SK-N-SH (cell line): ENCODE measurements around the gene HSF2. TPM values are rescaled to one million over a fixed set of nuclear protein-coding genes. Genes with fewer than 3 reads are reported as not detected.

Experiments used
- CTCF ChIA-PET: fragments of 300-600, 350-600 bp; formaldehyde crosslinking; extraction: SDS; loops from one replicate; lab custom pipeline; 2021; lab: Yijun Ruan, JAX
- POLR2A ChIA-PET: fragments of 350-600 bp; sonication (Branson Sonifier 250); formaldehyde crosslinking; extraction: SDS; loops from one replicate; lab custom pipeline; 2020; ENCODE audit warnings: antibody characterized with exemption, inconsistent platforms; lab: Yijun Ruan, JAX
- DNase-seq: peaks from one replicate; pipeline ENCODE4 v3.0.0; 2012
- H2AFZ ChIP-seq: fragments of 200-600 bp; sonication (generic); 2 replicates; pipeline ENCODE4 v1.8.1; 2016; ENCODE audit warnings: antibody characterized with exemption, mild to moderate bottlenecking, low read depth
- H3F3A ChIP-seq: fragments of 200-600 bp; sonication (generic); replicated peaks from 2 replicates; pipeline ENCODE3; 2016; ENCODE audit warnings: antibody characterized with exemption, mild to moderate bottlenecking; ENCODE audit not compliant: insufficient read depth
- H3K27ac ChIP-seq, 2 experiments: fragments of 200-500 bp in 1 of 2; fragments of 200-600 bp in 1 of 2; sonication (Bioruptor generic) in 1 of 2; sonication (generic), shearing (Covaris generic) in 1 of 2; 2 replicates each; pipeline versions ENCODE4 v1.5.1 to v1.6.1; 2014 to 2016; ENCODE audit warnings: low read depth in 2 of 2, inconsistent platforms in 1 of 2, low read length in 1 of 2, mild to moderate bottlenecking in 1 of 2, mixed read lengths in 1 of 2
- H3K27me3 ChIP-seq: fragments of 200-600 bp; sonication (generic), shearing (Covaris generic); 2 replicates; pipeline ENCODE4 v1.6.1; 2016; ENCODE audit warnings: mixed run types; ENCODE audit not compliant: insufficient read depth
- H3K36me3 ChIP-seq, 2 experiments: fragments of 200-500 bp in 1 of 2; fragments of 200-600 bp in 1 of 2; sonication (Bioruptor generic) in 1 of 2; sonication (generic) in 1 of 2; replicated peaks in 1 of 2; 2 replicates each; pipeline versions ENCODE3 to v1.5.1; 2014 to 2016; ENCODE audit warnings: low read length in 1 of 2, mild to moderate bottlenecking in 1 of 2; ENCODE audit not compliant: insufficient read depth in 2 of 2, control insufficient read depth in 1 of 2
- H3K4me1 ChIP-seq, 2 experiments: fragments of 200-500 bp in 1 of 2; fragments of 200-600 bp in 1 of 2; sonication (Bioruptor generic) in 1 of 2; sonication (generic), shearing (Covaris generic) in 1 of 2; 2 replicates each; pipeline versions ENCODE4 v1.5.1 to v1.6.1; 2014 to 2016; ENCODE audit warnings: low read depth in 1 of 2, low read length in 1 of 2, mixed run types in 1 of 2; ENCODE audit not compliant: insufficient read depth in 2 of 2, control insufficient read depth in 1 of 2
- H3K4me2 ChIP-seq: fragments of 200-600 bp; sonication (generic), shearing (Covaris generic); 2 replicates; pipeline ENCODE4 v1.6.1; 2017; ENCODE audit warnings: mixed run types
- H3K4me3 ChIP-seq, 2 experiments: fragments of 200-500 bp in 1 of 2; fragments of 200-600 bp in 1 of 2; sonication (Bioruptor generic) in 1 of 2; sonication (generic), shearing (Covaris generic) in 1 of 2; 2 replicates each; pipeline versions ENCODE4 v1.5.1 to v1.8.1; 2014 to 2016; ENCODE audit warnings: low read depth in 2 of 2, inconsistent platforms in 1 of 2, low read length in 1 of 2, mild to moderate bottlenecking in 1 of 2, mixed read lengths in 1 of 2, moderate library complexity in 1 of 2
- H3K79me2 ChIP-seq: fragments of 200-600 bp; sonication (generic); 2 replicates; pipeline ENCODE4 v1.8.1; 2017; ENCODE audit warnings: mild to moderate bottlenecking; ENCODE audit not compliant: insufficient read depth
- H3K9ac ChIP-seq: fragments of 200-600 bp; sonication (generic); 2 replicates; pipeline ENCODE4 v1.6.1; 2017; ENCODE audit warnings: mixed run types
- H3K9me2 ChIP-seq: fragments of 200-600 bp; sonication (generic); 2 replicates; pipeline ENCODE4 v1.6.1; 2017; ENCODE audit warnings: mixed run types
- H3K9me3 ChIP-seq: fragments of 200-600 bp; sonication (generic); 2 replicates; pipeline ENCODE4 v1.6.1; 2017; ENCODE audit warnings: mixed run types, mild to moderate bottlenecking, moderate library complexity
- H4K20me1 ChIP-seq: fragments of 200-600 bp; sonication (generic); 2 replicates; pipeline ENCODE4 v1.6.1; 2017; ENCODE audit warnings: mild to moderate bottlenecking, mixed run types; ENCODE audit not compliant: insufficient read depth
- CHD2 ChIP-seq: fragments of 150-350 bp; IDR thresholded peaks from 2 replicates; pipeline ENCODE4 v1.6.1; 2018; ENCODE audit warnings: low read length; ENCODE audit not compliant: partially characterized antibody
- EZH2phosphoT487 ChIP-seq: fragments of 200-600 bp; sonication (generic); IDR thresholded peaks from 2 replicates; pipeline ENCODE4 v1.6.1; 2017; ENCODE audit warnings: low read depth, mixed run types, mild to moderate bottlenecking, antibody characterized with exemption, moderate library complexity, borderline replicate concordance
- FOSL2 ChIP-seq: IDR thresholded peaks from 2 replicates; pipeline ENCODE4 v1.4.0; 2012; ENCODE audit warnings: low read depth, mild to moderate bottlenecking, moderate library complexity, borderline replicate concordance
- FOXJ3 ChIP-seq: sonication (generic); formaldehyde crosslinking; IDR thresholded peaks from 2 replicates; pipeline ENCODE4 v1.5.1; 2020; ENCODE audit warnings: mild to moderate bottlenecking, missing genetic modification reagents
- FOXM1 ChIP-seq: IDR thresholded peaks from 2 replicates; pipeline ENCODE4 v1.4.0; 2012; ENCODE audit warnings: low read depth, mild to moderate bottlenecking
- GABPA ChIP-seq: IDR thresholded peaks from 2 replicates; pipeline ENCODE4 v1.4.0; 2012; ENCODE audit warnings: low read depth, mild to moderate bottlenecking
- IRF3 ChIP-seq: fragments of 150-350 bp; IDR thresholded peaks from 2 replicates; pipeline ENCODE4 v1.6.1; 2016; ENCODE audit warnings: mild to moderate bottlenecking, low read depth, low read length
- MAX ChIP-seq: IDR thresholded peaks from 2 replicates; pipeline ENCODE4 v1.4.0; 2012; ENCODE audit warnings: low read depth
- NFIC ChIP-seq: IDR thresholded peaks from 2 replicates; pipeline ENCODE4 v1.4.0; 2012; ENCODE audit warnings: borderline replicate concordance
- PBX3 ChIP-seq: IDR thresholded peaks from 2 replicates; pipeline ENCODE4; 2012
- POLR2AphosphoS5 ChIP-seq: IDR thresholded peaks from 2 replicates; pipeline ENCODE4 v1.6.1; 2012; ENCODE audit warnings: low read depth, low read length
- RAD21 ChIP-seq: IDR thresholded peaks from 2 replicates; pipeline ENCODE4 v1.6.1; 2012; ENCODE audit warnings: mild to moderate bottlenecking, low read length
- RFX5 ChIP-seq: IDR thresholded peaks from 2 replicates; pipeline ENCODE4 v1.6.1; 2012; ENCODE audit warnings: mild to moderate bottlenecking, improper control_type of control experiment, low read length
- RXRA ChIP-seq: IDR thresholded peaks from 2 replicates; pipeline ENCODE4 v1.4.0; 2012; ENCODE audit warnings: low read depth, mild to moderate bottlenecking, borderline replicate concordance
- SIN3A ChIP-seq: IDR thresholded peaks from 2 replicates; pipeline ENCODE4 v1.6.1; 2012; ENCODE audit warnings: low read depth, mild to moderate bottlenecking, low read length, moderate library complexity, borderline replicate concordance
- SMC3 ChIP-seq: IDR thresholded peaks from 2 replicates; pipeline ENCODE4 v1.6.1; 2012; ENCODE audit warnings: low read depth, low read length, improper control_type of control experiment
- TEAD4 ChIP-seq: IDR thresholded peaks from 2 replicates; pipeline ENCODE4 v1.4.0; 2012; ENCODE audit warnings: mild to moderate bottlenecking, borderline replicate concordance; ENCODE audit not compliant: insufficient read depth
- USF1 ChIP-seq: IDR thresholded peaks from 2 replicates; pipeline ENCODE4 v1.4.0; 2012; ENCODE audit warnings: low read depth, borderline replicate concordance
- ZBTB33 ChIP-seq: IDR thresholded peaks from 2 replicates; pipeline ENCODE4 v1.4.0; 2012; ENCODE audit warnings: low read depth, borderline replicate concordance
- WGBS: methylation state at CpG from one replicate; pipeline ENCODE4 v1.1.6; 2017; ENCODE audit warnings: low lambda C conversion rate; 5-methylcytosine and 5-hydroxymethylcytosine counted together
- polyA plus RNA-seq, 3 experiments: library from polyadenylated mRNA; depleted of rRNA; stranded (reverse); fragments of >200 nt; gene quantifications; 2 replicates each; pipeline ENCODE4 v1.2.3, GENCODE V29; 2012

HSF2 gene
- polyA plus RNA-seq, 1 of the 3 experiments (the other 2 are of a cell fraction): 22.2 TPM

- TF ChIP-seq IRF3 (no peak), TEAD4 (no peak)
These were observed 13.4 kb upstream of the HSF2 start (continued) for GRCh38 chr6:122385857-122386612.

- TF ChIP-seq SIN3A (no peak), FOXM1 (no peak), GABPA (no peak), IRF3 (no peak), USF1 (no peak), MAX (no peak), RXRA (no peak), EZH2phosphoT487 (no peak), SMC3 (no peak), RAD21 (no peak), PBX3 (no peak), POLR2AphosphoS5 (no peak), ZBTB33 (no peak), RFX5 (no peak), FOXJ3 (CRISPR knock-in tag) (no peak), CHD2 (no peak), FOSL2 (no peak), NFIC (no peak)
- H3K4me2 ChIP-seq: no peak overlapping the region
- no peak overlapping the region for H3K27ac ChIP-seq
- no peaks in the 10 kb centered on the region for H3K9me3 ChIP-seq
- no peaks in the 10 kb centered on the region for H3F3A ChIP-seq
- H3K27me3 ChIP-seq: no peaks in the 10 kb centered on the region
- ChIA-PET POLR2A (no interaction called here), CTCF (interaction anchor here (2.7 kb wide), 1 partner anchor 142 kb away, joined by 7 read pairs; no protein-coding TSS in a partner anchor)
- H3K36me3 ChIP-seq: no peaks in the 10 kb centered on the region
- no peak for DNase-seq
- H3K9me2 ChIP-seq: no peaks in the 10 kb centered on the region
- 89% methylated on average over 2 of the region's 2 CpGs for WGBS
- no peaks in the 10 kb centered on the region for H3K4me1 ChIP-seq
- H4K20me1 ChIP-seq: no peaks in the 10 kb centered on the region
- H3K9ac ChIP-seq: no peak overlapping the region
- H3K4me3 ChIP-seq: no peak overlapping the region
- H2AFZ ChIP-seq: no peak overlapping the region
- no peaks in the 10 kb centered on the region for H3K79me2 ChIP-seq
These were observed 10.5 kb upstream of the HSF2 start for GRCh38 chr6:122388945-122389344.
